KG1 (cell line): Measurements from ENCODE around the gene PITPNC1.
"Not testable (repeated sequence)": the region's sequence is repeated elsewhere in the genome, so short reads cannot be mapped to it uniquely, and the experiment has no call there.

Experiments
- DNase-seq: peaks from one replicate; lab custom pipeline; 2025; lab: John Stamatoyannopoulos, UW

PITPNC1 gene

DNA sequence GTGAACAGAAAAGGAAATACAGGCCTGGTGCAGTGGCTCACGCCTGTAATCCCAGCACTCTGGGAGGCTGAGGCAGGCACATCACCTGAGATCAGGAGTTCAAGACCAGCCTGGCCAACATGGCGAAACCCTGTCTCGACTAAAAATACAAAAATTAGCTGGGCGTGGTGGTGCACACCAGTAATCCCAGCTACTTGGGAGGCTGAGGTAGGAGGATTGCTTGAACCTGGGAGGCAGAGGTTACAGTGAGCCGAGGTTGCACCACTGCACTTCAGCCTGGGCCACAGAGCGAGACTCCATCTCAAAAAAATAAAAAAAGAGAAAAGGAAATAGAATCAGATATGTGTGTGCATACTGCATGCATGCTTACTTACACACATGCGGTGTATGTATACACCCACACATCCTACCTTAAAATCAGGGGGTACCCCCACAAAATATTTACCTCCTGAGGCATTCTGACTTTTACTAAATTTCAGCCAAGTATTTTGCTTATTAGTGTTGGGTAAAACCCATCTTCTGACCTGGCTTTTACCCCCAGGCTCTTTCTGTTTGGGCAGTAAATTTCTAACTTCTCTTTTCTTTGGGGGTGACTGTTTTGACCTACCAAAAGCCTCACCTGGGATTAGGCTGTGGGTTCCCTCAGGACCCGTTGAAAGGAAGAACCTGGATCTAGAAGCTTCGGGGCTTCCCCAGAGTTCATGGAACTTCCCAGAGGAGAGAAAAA lies 201.8 kb downstream of the PITPNC1 start:
- DNase-seq: not testable (repeated sequence)

DNA sequence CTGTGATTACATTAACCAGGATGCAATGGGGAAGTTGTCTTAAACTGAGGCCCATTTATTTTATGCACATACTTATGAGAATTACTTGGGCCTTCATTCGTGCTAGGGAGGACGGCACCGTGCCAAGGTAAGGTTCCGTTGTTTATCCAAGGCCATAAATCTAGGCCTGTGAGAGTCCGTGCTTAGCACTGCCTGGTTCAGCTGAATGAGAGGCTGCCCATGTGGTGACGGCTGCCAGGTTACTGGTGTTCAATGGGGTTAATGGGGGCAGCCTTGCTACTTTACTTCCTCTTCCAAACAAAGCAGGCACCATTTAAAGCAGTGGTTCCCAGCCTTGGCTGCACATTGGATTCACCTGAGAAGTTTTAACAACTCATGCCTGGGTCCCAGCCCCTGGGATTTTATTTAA lies 205.6 kb downstream of the PITPNC1 start:
- no peak for DNase-seq

DNA sequence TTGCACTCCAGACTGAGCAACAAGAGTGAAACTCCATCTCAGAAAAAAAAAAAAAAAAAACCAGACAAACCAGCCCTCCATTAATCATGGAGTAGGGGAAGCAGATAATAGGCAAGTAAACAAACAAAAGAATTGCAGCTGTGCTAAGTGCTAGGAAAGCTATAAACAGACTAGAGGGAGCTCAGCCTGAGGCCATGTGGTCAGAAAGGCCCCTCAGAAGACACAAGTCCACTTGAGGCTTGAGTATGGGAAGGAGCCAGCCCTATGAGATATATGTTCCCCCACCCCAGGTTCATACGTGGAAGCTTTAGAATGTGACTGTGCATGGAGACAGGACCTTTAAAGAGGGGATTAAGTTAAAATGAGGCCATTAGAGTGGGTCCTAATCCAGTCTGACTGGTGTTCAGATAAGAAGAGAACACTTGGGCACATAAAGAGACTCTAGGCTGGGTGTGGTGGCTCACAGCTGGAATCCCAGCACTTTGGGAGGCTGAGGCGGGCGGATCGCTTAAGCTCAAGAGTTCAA lies 208.1 kb downstream of the PITPNC1 start:
- DNase-seq: no peak

DNA sequence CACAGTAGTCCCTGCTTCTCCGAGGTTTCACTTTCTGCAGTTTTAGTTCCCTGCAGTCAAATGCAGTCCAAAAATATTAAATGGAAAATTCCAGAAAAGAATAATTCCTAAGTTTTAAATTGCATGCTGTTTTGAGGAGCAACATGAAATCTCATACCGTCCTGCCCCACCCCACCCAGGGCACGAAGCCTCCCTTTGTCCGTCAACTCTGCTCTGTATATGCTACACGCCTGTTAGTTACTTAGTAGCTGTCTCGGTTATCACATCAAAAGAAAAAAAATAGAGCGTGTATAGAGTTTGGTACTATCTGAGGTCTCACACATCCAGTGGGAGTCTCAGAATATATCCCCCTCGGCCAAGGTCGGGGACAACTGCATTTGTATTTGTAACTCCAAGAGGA lies 211.2 kb downstream of the PITPNC1 start:
- DNase-seq: no peak

DNA sequence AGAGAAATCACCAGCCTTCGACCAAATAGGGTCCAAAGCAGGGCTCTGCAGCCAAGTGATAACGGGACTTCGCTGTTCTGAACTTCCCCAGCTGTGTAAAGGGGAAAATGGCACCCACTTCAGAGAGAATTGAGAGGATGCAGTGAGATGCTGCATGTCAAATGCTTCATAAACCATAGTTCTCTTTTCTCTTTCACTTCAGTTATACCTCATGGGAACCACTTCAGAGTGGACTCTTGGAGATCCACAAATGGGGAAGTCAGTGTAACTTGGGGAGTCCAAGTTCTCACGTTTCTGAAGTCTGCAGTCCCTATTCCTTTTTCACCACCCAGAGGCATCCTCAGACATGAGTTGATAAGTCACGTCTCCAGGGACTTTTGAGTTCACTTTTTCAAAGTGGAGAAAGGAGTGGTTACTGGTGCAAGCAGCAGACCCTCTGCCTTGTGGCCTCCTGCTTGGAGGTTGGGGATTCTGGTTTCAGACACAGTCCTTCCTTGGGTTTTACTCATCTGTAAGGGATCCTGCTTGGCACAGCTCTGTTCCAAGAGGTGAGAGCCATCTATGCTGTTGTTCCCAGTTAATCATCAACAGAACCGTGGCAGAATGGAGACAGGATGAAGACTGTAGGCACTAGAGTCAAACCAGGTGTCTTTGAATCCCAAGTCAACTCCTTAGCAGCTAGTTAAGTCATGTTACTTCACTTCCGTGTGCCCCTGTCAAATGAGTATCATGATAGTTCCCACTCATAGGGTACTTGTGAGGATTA lies 217.2 kb downstream of the PITPNC1 start:
- DNase-seq: no peak

DNA sequence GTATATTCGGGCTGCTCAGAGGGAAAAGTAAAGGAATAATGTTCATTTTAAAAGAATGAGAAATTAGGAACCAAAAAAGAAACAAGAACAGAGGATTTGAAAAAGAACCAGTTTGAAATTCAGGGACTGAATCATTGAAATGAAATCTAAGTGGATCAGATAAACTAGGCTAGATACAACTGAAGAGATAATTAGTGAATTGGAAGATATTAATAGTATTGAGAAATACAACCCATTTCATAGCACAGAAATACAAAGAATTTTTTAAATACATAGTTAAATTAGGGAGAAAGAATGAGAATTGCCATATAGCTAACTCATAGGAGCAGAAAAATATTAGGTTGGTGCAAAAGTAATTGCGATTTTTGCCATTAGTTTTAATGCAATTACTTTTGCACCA lies 223.3 kb downstream of the PITPNC1 start:
- no peak for DNase-seq

DNA sequence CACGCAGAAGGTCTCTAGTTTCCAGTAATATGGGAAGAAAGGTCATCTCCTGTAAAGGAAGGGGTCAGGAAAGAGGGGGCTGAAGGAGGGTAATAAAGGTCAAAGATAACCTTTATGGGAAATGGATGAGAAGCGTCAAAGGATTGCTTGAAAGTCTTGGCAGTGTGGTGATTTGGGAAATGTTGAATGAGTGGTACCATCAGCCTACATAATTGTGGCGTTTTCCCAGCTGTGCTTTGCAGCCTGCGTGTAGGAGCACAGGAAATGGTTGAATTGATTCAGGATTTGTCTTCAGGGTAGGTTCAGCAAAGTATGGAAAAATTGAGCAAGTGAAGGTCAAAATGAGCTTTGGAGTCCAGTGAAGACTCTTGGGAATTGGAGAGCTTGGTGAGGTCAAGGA lies 224.8 kb downstream of the PITPNC1 start:
- no peak for DNase-seq

DNA sequence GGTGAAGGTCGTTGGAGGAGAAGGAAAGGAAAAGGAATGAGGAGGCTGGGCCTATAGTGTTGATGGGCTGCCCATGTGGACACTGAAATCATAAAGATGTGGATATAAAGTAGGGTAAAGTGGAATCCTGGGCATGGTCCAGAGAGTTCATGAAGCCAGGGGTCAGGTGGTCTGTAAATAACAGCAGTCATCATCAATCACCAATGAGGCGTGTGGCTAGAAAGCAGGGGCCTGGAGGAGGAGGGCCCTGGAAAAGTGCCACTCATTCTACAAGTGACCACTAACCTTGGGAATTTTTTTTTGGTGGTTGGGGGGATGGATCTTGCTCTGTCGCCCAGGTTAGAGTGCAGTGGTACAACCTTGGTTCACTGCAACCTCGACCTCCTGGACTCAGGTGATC lies 225.4 kb downstream of the PITPNC1 start:
- DNase-seq: no peak

DNA sequence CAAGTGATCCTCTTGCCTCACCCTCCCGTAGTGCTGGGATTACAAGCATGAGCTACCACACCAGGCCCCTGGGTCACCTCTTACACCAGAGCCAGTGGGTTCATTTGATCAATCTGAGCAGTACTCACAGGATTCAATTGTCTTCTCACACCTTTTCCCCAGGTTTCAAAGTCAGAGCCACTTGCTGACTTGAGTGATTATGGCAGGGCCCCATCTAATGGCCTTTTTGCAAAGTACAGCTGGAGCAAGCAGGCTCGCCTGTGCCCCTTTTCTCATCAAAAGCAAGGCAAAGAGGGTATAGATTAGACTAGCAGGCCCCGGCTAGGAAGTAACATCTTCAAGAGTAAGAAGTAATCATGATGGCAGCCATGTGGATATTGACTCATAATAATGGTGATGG lies 225.9 kb downstream of the PITPNC1 start:
- DNase-seq: no peak

DNA sequence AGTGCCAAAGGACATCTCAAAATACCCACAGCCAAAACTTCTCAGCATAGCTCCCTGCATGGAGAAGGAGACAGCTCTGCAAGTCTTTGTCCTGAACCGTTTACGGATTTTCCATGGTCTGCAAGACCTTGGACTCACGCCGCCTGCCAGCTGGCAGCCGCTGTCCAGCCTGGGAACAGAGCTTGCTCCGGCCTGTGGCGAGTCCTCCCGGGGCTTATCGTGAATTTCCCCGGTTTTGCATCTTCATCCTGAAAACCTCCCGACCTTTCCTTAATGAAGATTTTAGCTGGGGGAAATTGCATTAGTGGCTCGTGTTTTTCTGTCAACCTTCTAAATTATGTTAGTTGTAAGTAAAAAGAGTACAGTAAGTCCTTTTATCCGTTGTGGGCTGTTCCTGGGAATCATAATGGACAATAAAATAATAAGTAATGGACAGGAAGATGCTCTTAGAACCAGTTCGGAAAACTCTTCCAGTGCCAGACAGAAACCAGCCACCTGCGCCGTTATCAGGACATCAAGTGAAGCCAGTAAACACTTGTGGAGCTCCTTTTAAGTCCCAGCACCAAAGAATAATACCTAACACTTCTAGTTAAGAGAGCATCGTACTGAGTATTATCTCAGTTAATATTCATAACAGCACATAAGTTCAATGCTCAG lies 228.3 kb downstream of the PITPNC1 start:
- no peak for DNase-seq

DNA sequence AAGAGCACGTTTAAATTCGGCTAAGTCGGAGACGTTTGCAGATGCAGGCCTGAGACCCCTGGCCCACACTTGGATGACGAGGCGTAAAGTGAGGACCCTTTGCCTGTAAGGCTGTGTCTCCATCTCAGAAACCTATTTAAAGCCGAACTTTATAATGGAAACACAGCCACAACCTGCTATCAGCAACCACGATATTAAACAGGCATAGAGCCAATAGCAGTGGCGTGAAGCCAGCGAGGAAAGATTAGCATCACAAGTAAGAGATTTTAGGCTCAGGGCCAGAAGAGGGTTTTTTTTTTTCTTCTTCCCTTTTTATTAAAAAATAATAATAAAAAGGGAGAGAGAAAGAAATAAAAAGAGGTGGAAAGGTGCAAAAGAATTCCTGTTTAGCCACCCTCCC lies 229.4 kb downstream of the PITPNC1 start:
- no peak for DNase-seq

DNA sequence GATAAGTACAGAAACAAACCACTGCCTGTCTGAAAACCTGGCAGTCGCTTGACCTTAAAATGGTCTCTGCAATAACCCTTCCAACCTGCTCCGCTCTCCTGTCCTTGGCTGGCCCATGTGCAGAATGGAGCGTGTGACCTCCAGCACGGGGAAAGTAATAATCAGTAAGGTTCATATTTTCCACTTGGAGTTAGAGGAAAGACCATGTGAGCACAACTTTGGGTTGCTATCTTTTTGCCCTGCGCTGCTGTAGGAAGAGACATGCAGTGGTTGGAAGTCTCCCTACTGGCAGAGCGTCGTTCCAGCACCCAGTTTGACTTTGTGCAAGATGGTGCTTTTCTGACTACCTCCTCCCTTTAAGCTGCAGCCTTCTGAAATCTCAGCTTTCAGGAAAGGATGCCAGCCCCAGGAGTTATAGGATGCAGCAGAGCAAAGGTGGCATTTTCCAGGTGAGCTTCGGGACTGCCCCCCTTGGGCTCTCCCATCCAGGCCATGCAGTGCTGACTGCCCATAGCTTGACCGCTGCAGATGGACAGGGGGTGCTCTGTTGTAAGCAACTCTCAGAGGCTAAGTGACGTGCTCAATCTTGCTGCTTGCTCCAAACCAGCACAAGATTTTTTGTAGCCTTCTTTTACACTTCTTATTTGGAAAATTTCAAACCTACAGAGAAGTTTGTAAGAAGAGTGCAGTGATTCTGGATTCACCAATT lies 230.0 kb downstream of the PITPNC1 start:
- DNase-seq: no peak

DNA sequence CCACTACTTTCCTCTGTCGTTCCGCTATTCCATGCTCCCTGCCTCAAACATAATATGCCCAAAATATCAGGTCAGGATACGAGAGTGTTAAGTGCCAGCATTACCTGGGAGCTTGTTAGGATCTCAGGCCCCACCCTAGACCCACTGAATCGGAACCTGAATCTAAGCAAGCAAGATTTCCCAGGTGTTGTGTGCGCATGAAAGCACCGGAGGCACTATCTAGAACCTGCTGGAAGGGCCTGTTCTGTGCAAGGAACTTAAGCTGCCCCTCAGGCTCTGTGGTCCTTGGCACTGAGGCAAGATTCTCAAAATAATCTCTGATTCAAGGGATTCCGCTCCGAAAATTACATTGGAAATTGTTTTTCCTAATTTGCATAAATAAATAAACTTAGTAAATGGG lies 233.0 kb downstream of the PITPNC1 start:
- DNase-seq: no peak

DNA sequence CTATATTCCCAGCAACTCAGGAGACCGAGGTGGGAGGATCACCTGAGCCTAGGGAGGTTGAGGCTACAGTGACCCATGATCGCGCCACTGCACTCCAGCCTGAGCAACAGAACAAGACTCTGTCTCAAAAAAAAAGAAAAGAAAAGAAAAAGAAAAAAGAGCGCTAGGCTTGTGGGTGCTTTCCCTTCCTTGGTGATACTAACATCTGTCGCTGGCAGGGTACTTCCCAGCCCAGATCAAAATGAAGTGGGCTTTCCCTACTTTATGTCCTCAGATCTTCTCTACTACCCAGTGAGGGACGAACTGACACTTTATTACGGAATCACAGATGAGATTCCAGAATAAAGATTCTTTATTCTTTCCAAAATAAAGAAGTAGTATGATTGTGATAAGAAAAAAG lies 236.9 kb downstream of the PITPNC1 start:
- DNase-seq: no peak

DNA sequence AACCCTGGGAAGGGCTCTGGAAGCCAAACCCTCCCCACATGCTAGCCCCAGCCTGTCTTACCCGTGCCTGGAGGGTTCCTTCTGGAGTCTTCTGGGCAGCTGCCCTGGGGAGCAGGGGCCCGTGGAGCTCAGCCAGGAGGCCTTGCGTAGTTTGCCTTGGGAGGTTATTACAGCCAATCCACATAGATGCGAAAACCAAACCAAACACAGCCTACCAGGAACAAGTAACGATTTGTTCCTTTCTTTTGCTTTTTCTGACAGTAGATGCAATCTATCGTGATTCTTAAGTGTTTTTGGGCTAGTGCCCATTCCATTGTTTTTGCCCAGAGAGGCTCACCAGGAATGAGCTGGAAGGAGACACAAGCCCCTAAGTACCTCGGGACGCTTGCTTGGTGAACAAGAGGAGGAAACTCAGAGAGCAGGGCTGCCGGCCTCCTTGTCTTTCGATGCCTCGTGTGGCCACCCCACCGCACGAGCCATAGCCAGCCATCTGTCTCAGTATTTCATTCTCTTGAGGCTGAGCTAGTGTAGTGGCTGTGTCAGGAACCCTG lies 238.0 kb downstream of the PITPNC1 start:
- no peak for DNase-seq

DNA sequence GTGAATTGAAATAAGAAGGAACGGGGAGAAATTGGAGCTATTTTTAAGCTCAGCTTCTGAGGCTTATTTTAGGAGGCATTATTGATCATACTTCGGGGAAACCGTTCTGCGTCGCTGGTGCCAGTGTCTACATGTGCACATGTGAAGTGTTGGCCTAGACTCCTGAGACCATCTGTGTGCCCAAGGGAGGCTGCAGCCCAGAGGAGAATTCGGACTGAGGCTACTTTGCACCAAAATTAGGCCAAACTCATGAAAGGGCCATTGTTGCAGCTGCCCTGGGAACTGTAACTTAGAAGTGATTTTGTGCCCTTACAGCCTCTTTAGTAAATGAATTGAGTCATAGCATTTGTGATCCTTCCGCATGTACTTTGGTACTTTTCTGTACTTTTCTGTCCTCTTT lies 238.7 kb downstream of the PITPNC1 start:
- no peak for DNase-seq

DNA sequence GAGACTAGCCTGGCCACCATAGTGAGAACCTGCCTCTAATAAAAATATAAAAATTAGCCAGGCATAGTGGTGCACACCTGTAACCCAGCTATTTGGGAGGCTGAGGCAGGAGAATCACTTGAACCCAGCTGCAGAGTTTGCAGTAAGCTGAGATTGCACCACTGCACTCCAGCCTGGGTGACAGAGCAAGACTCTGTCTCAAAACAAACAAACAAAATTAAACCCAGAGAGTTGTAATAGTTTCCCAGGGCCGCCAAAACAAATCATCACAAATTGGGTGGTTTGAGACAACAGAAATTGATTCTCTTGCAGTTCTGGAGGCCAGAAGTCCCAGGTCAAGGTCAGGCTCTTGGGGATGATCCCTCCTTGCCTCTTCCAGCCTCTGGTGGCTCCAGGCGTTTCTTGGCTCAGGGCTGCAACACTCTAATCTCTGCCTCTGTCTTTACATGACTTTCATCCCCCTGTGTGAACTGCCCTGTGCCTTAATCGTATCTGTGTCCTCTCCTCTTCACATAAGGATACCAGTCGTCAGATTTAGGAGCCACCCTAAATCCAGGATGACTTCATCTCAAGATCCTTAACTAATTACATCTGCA lies 240.3 kb downstream of the PITPNC1 start:
- no peak for DNase-seq

DNA sequence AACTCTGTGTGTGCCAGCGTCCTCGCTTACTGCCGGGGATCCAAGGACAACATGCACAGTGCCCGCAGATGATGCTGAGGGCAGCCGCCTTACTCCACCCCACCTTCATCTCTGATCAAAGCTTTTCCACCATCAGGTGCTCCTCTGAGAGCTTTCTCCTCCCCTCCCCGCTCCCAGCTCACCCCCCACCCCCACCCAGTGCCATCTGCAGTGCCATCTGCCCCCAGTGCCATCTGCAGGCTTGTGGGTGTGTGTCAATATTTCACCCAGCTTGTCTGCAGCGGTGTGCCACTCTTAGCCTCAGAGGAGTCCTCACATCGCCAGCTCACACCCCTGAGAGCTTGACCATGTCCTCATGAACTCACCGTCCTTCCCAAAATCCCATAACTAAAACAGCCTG lies 242.5 kb downstream of the PITPNC1 start:
- no peak for DNase-seq

DNA sequence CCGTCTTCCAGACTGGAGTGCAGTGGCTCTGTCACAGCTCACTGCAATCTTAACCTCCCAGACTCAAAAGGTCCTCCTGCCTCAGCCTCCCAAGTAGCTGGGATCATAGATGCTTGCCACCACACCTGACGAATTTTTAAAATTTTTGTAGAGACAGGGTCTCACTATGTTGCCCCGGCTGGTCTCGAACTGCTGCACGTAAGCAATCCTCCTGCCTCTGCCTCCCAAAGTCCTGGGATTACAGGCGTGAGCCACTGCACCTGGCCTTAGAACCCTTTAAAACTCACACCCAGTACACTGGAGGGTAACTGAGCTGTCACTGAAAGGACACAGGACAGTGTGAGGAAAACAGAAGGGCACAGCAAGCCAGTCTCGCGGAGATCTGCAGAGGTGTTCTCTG lies 243.0 kb downstream of the PITPNC1 start:
- DNase-seq: no peak

DNA sequence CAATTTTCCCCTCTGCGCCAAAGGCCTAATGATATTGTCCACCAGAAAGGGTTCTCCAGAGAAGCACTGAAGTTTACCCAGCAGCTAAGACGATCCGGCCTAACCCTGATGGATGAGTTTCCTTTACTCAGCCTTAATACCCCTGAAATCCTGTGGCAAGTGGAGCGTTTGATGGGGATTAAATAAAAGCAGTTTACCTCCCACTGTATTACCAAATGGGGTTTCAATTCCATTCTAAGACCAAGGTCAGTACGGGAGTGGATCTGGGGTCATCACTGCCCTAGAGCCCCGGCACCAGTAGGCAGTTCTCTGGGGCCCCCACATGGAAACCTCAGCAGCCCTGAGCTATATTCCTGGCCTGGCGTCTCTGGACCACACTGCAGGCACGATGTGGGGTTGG lies 243.6 kb downstream of the PITPNC1 start:
- DNase-seq: no peak

DNA sequence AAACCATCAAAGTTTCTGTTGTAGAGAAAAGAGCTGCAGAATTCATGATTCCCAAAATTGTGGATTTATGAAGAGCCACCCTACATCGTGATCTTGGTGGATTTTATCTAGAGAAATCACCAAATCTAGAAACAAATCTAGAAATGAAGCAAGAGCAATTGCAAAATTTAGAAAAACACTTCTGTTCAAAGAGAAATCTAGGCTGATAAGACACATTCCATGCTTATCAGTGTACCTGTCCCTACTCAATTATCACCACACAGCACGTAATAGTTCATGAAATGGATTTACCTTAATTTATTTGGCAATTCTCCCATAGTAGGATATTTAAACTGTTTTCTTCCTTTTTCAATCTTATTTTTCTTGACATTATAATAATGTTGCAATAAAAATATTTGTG lies 246.7 kb downstream of the PITPNC1 start:
- no peak for DNase-seq
